ENCODE measurements around the gene MDH1.

- TF ChIP-seq REST (IDR thresholded peaks at IDR 0.05) (no peak), CTCF (IDR thresholded peaks at IDR 0.05; ENCODE audit: low read depth, low read length, missing input control) (no peak), HNF4G (IDR thresholded peaks at IDR 0.05) (no peak), TAF1 (conservative IDR thresholded peaks at IDR 0.05) (no peak), GABPA (IDR thresholded peaks at IDR 0.05 in 1 of 2, conservative IDR thresholded peaks at IDR 0.05 in 1 of 2) (no peak), MAX (IDR thresholded peaks at IDR 0.05) (no peak), ATF3 (IDR thresholded peaks at IDR 0.05) (no peak), RAD21 (IDR thresholded peaks at IDR 0.05) (no peak), JUND (IDR thresholded peaks at IDR 0.05) (no peak), SP1 (IDR thresholded peaks at IDR 0.05) (no peak), HNF4A (conservative IDR thresholded peaks at IDR 0.05) (no peak)
Measured at GRCh38 chr2:63582873-63583272, 5.9 kb upstream of the MDH1 start.
